Right renal pelvis (tissue), 4 donors: Measurements from ENCODE around the gene ATRIP. TPM values are rescaled to one million over a fixed set of nuclear protein-coding genes. Genes with fewer than 3 reads are reported as not detected.
"Not testable (repeated sequence)": the region's sequence is repeated elsewhere in the genome, so short reads cannot be mapped to it uniquely, and the experiment has no call there.

Experiments
- DNase-seq, 4 donors: peaks; one replicate each; pipeline ENCODE4 v3.0.0-alpha.2; 2013; ENCODE audit warnings: low read depth in 4 of 4, low spot score in 3 of 4, missing footprints in 1 of 4
- polyA plus RNA-seq, 4 donors: library from polyadenylated mRNA; unstranded; fragments of 120-200 nt; gene quantifications; one replicate each; pipeline ENCODE4 v1.2.1, GENCODE V29; 2013; ENCODE audit not compliant: insufficient read length in 4 of 4

The ATRIP gene
- 10 to 100 TPM; 12.6 to 16.9 (median 14.5) TPM for polyA plus RNA-seq

- DNase-seq, result peak in 1 of 4 donors; percentile 77
These were observed at the start of gene ATRIP for GRCh38 chr3:48446425-48447193. Gene ATRIP (plus strand): TSS chr3:48446737. CDS start chr3:48446846, 109 bp downstream.

GRCh38 chr3:48397767-48398681, 48.5 kb upstream of the ATRIP start:
- no peak for DNase-seq

GRCh38 chr3:48398701-48399386, 47.7 kb upstream of the ATRIP start:
- DNase-seq, result no peak

GRCh38 chr3:48399387-48400172, 47.0 kb upstream of the ATRIP start:
- no peak for DNase-seq

- peak; percentile 34 to 53 (median 39) for DNase-seq
These were observed 45.6 kb upstream of the ATRIP start for GRCh38 chr3:48400824-48401433.

- not testable (repeated sequence) for DNase-seq
These were observed 45.1 kb upstream of the ATRIP start for GRCh38 chr3:48401434-48401901.

- no peak for DNase-seq
These were observed 44.2 kb upstream of the ATRIP start for GRCh38 chr3:48402281-48402732.

GRCh38 chr3:48402907-48403306, 43.6 kb upstream of the ATRIP start:
- no peak for DNase-seq

GRCh38 chr3:48403533-48404439, 42.8 kb upstream of the ATRIP start:
- DNase-seq, result no peak

GRCh38 chr3:48404440-48405342, 41.8 kb upstream of the ATRIP start:
- no peak for DNase-seq

- DNase-seq, result no peak
These were observed 41.1 kb upstream of the ATRIP start for GRCh38 chr3:48405343-48405881.

GRCh38 chr3:48405971-48406370, 40.6 kb upstream of the ATRIP start:
- no peak for DNase-seq

- DNase-seq, result no peak
These were observed 39.8 kb upstream of the ATRIP start for GRCh38 chr3:48406443-48407431.

GRCh38 chr3:48407542-48408099, 38.9 kb upstream of the ATRIP start:
- no peak for DNase-seq

- DNase-seq, result no peak
These were observed 37.7 kb upstream of the ATRIP start for GRCh38 chr3:48408823-48409281.
